SJSA1 (cell line): ENCODE measurements around the gene HOMER1. TPM values are rescaled to one million over a fixed set of nuclear protein-coding genes. Genes with fewer than 3 reads are reported as not detected.

Experiments used
- DNase-seq, 2 experiments: peaks; one replicate each; pipeline ENCODE4 v3.0.0-alpha.2; 2015 to 2020; ENCODE audit warnings: low spot score in 2 of 2, low read depth in 1 of 2
- H3K27ac ChIP-seq: fragments of 250-450 bp; sonication (Bioruptor Pico); 2 replicates; pipeline ENCODE4 v1.5.1; 2020; ENCODE audit warnings: mild to moderate bottlenecking, moderate library complexity
- H3K27me3 ChIP-seq: fragments of 250-450 bp; sonication (Bioruptor Pico); replicated peaks from 2 replicates; pipeline ENCODE4 v1.5.1; 2020; ENCODE audit warnings: mild to moderate bottlenecking, moderate library complexity
- H3K36me3 ChIP-seq: fragments of 250-450 bp; sonication (Bioruptor Pico); 2 replicates; pipeline ENCODE4 v1.5.1; 2020; ENCODE audit warnings: mild to moderate bottlenecking
- H3K4me1 ChIP-seq: fragments of 250-450 bp; sonication (Bioruptor Pico); replicated peaks from 2 replicates; pipeline ENCODE4 v1.6.1; 2021; ENCODE audit warnings: mild to moderate bottlenecking
- H3K4me3 ChIP-seq: fragments of 250-450 bp; sonication (Bioruptor Pico); 2 replicates; pipeline ENCODE4 v1.5.1; 2020; ENCODE audit warnings: mild to moderate bottlenecking
- H3K9me3 ChIP-seq: fragments of 250-450 bp; sonication (Bioruptor Pico); replicated peaks from 2 replicates; pipeline ENCODE4 v1.5.1; 2020; ENCODE audit warnings: mild to moderate bottlenecking
- total RNA-seq: library from RNA; depleted of rRNA; stranded (reverse); fragments of >200 nt; shearing (Covaris generic); gene quantifications from 2 replicates; pipeline ENCODE4 v1.2.3, GENCODE V29; 2014

The HOMER1 gene
- total RNA-seq, 1 experiment from 2014 or later = 10.7 TPM

GRCh38 chr5:79456890-79457583 is 56.9 kb downstream of the HOMER1 start:
- H3K27me3 ChIP-seq = no peaks in the 10 kb centered on the region
- H3K36me3 ChIP-seq = peaks cover 2% of the 10 kb centered on the region; the same call in 1 of the 2 replicates
- H3K4me3 ChIP-seq = no peak overlapping the region
- no peaks in the 10 kb centered on the region for H3K9me3 ChIP-seq
- H3K4me1 ChIP-seq = no peaks in the 10 kb centered on the region
- no peak overlapping the region for H3K27ac ChIP-seq
- no peak for DNase-seq

- Histone ChIP-seq H3K9me3 (no peaks in the 10 kb centered on the region), H3K36me3 (peaks cover 2% of the 10 kb centered on the region; the same call in 1 of the 2 replicates), H3K27me3 (no peaks in the 10 kb centered on the region), H3K27ac (no peak overlapping the region), H3K4me1 (no peaks in the 10 kb centered on the region), H3K4me3 (no peak overlapping the region)
- no peak for DNase-seq
Observed at GRCh38 chr5:79456400-79456799, 57.5 kb downstream of the HOMER1 start.

DNA sequence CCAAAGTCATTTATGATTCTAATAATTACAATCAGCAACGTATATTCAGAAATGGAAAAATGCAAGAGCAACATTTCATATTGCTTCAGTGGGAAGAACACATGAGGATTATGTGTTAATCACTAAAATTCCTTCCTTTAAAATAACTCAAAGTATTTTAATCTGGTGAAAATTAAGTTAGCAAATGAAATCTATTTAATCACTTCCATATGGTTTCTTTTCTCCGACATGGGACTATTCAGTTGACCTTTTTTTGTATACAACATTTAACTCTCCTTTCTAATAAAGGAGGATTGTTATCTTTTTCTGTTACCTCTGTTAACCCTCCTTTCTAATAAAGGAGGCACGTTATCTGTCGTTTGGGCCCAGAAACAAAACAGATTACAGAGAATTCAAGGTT is 59.9 kb downstream of the HOMER1 start:
- DNase-seq = no peak
- Histone ChIP-seq H3K36me3 (peaks cover 7% of the 10 kb centered on the region; the same call in 1 of the 2 replicates), H3K4me1 (peaks cover 5% of the 10 kb centered on the region), H3K9me3 (no peaks in the 10 kb centered on the region), H3K4me3 (no peak overlapping the region), H3K27me3 (no peaks in the 10 kb centered on the region), H3K27ac (no peak overlapping the region)

GRCh38 chr5:79448336-79448735 is 65.6 kb downstream of the HOMER1 start:
- DNase-seq = peak in 1 of 2 experiments; percentile 80
- H3K27me3 ChIP-seq = no peaks in the 10 kb centered on the region
- no peak overlapping the region for H3K4me3 ChIP-seq
- H3K4me1 ChIP-seq = peaks cover 22% of the 10 kb centered on the region
- H3K36me3 ChIP-seq = 0 out of 2 replicates have a peak, but pooled peaks cover 4% of the 10 kb centered on the region
- H3K27ac ChIP-seq = peak overlapping the region; percentile 75
- H3K9me3 ChIP-seq = no peaks in the 10 kb centered on the region

DNA sequence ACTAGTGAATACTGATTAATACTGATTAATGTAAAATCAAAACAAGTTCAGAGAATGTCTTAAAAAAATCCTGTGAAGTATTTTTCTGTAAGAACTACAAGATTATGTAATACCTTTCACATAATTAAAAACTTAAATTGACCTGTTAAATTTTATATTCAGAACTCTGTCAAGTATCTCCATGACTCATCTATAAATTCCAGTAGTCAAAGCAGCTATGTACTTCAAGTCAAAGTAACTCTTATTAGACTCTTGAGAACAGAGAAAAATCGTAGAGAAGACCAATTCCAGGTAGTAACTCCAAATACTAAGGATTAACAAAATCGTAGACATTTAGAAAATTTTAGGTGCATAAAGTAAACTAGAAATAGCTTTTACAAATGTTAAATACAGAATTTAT is 77.1 kb downstream of the HOMER1 start:
- no peak overlapping the region for H3K27ac ChIP-seq
- no peak for DNase-seq

GRCh38 chr5:79436224-79436623 is 77.7 kb downstream of the HOMER1 start:
- no peak overlapping the region for H3K27ac ChIP-seq
- DNase-seq = no peak
- H3K4me3 ChIP-seq = no peak overlapping the region
- H3K36me3 ChIP-seq = no peaks in the 10 kb centered on the region
- H3K27me3 ChIP-seq = no peaks in the 10 kb centered on the region
- H3K4me1 ChIP-seq = no peaks in the 10 kb centered on the region
- no peaks in the 10 kb centered on the region for H3K9me3 ChIP-seq

More for the DNA sequence above, 77.1 kb downstream of the HOMER1 start:
- no peak overlapping the region for H3K4me3 ChIP-seq
- H3K9me3 ChIP-seq = no peaks in the 10 kb centered on the region
- no peaks in the 10 kb centered on the region for H3K27me3 ChIP-seq
- no peaks in the 10 kb centered on the region for H3K36me3 ChIP-seq
- no peaks in the 10 kb centered on the region for H3K4me1 ChIP-seq

GRCh38 chr5:79430196-79430595 is 83.7 kb downstream of the HOMER1 start:
- H3K4me1 ChIP-seq = no peaks in the 10 kb centered on the region

DNA sequence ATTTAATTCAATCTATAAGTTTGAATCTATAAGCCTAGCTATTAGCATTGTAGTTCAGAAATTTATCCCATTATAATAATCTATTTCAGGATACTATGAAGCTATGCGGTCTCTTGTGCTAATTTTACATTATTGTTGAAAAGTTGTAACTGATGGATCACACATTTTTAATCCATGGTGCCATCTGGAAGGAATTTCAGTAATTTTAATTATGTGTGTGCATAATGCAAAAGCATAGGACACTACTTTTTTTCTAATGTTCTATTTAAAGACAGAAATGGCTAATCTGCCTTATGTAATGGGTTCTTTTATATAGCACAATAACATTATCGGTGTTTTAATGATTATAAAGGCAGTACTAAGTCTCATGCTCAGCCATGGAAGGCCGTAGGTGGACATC is 90.6 kb downstream of the HOMER1 start:
- no peak for DNase-seq
- H3K36me3 ChIP-seq = no peaks in the 10 kb centered on the region
- no peaks in the 10 kb centered on the region for H3K9me3 ChIP-seq
- no peak overlapping the region for H3K27ac ChIP-seq
- no peak overlapping the region for H3K4me3 ChIP-seq
- H3K27me3 ChIP-seq = no peaks in the 10 kb centered on the region
- no peaks in the 10 kb centered on the region for H3K4me1 ChIP-seq

More at GRCh38 chr5:79430196-79430595, 83.7 kb downstream of the HOMER1 start:
- no peak for DNase-seq
- H3K27me3 ChIP-seq = no peaks in the 10 kb centered on the region
- no peak overlapping the region for H3K27ac ChIP-seq
- H3K9me3 ChIP-seq = no peaks in the 10 kb centered on the region
- H3K4me3 ChIP-seq = no peak overlapping the region
- no peaks in the 10 kb centered on the region for H3K36me3 ChIP-seq

- H3K9me3 ChIP-seq = no peaks in the 10 kb centered on the region
- H3K4me3 ChIP-seq = no peak overlapping the region
- H3K4me1 ChIP-seq = no peaks in the 10 kb centered on the region
- no peaks in the 10 kb centered on the region for H3K27me3 ChIP-seq
- no peak for DNase-seq
- no peaks in the 10 kb centered on the region for H3K36me3 ChIP-seq
- no peak overlapping the region for H3K27ac ChIP-seq
Observed at GRCh38 chr5:79420248-79420647, 93.7 kb downstream of the HOMER1 start.

DNA sequence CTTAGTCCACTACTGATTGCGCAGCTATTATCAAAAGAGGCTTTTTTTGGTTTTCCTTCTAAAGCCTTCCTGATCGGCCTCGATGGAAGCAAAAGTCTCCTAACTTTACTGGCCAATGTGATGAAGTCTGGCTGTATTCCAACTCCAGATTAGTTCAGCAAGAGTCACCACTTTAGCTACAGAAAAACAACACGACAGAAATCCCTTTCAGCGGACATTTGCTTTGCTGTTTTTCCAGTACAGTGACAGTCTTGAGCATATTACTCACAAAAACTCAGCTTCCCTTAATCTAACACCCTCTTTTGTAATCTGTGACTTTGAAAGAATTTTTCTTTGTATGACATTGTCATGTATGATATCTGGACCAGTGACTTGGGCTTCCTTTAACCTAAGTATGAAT is 95.7 kb downstream of the HOMER1 start:
- no peak overlapping the region for H3K27ac ChIP-seq
- no peaks in the 10 kb centered on the region for H3K9me3 ChIP-seq
- no peak overlapping the region for H3K4me3 ChIP-seq
- H3K4me1 ChIP-seq = no peaks in the 10 kb centered on the region
- no peaks in the 10 kb centered on the region for H3K36me3 ChIP-seq
- DNase-seq = no peak
- no peaks in the 10 kb centered on the region for H3K27me3 ChIP-seq

DNA sequence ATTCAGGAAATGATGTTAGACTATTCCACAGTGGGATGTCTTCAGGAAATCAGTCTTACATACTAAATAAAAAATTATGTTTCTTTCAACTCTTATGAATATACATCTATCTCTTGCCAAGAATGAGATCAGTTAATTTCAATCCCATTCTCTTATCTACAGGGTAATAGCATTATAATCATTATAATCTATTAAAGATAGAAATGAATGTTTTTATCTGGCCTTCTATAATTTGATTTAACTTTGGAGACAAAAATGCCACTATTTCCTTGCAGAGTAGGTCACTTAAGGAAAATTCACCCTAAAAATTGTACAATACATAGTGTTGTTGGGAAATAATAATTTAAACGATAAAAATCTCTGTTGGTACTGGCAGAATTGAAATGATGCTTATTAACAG is 96.4 kb downstream of the HOMER1 start:
- no peaks in the 10 kb centered on the region for H3K36me3 ChIP-seq
- no peak for DNase-seq
- no peaks in the 10 kb centered on the region for H3K9me3 ChIP-seq
- H3K4me3 ChIP-seq = no peak overlapping the region
- H3K4me1 ChIP-seq = no peaks in the 10 kb centered on the region
- H3K27me3 ChIP-seq = no peaks in the 10 kb centered on the region
- H3K27ac ChIP-seq = no peak overlapping the region

GRCh38 chr5:79416499-79416898 is 97.4 kb downstream of the HOMER1 start:
- no peak for DNase-seq
- Histone ChIP-seq H3K27ac (no peak overlapping the region), H3K36me3 (no peaks in the 10 kb centered on the region), H3K9me3 (no peaks in the 10 kb centered on the region), H3K4me3 (no peak overlapping the region), H3K4me1 (no peaks in the 10 kb centered on the region), H3K27me3 (no peaks in the 10 kb centered on the region)

DNA sequence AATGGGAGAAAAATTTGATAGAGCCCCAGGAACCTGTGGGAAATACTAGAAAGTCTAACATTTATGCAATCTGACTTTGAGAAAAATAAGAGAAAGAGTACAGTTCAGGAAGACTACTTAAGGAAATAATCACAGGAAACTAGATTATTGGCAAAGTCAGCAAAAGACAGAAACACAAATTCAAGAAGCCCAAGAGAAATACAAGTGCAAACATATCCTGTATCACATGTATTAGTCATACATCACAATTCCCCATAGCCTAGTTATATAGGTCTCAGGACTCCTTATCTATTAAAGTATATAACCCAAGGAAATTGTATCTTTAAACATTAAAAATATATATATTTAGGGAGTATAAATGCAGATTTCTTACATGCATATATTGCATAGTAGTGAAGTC is 100.8 kb downstream of the HOMER1 start:
- Histone ChIP-seq H3K9me3 (no peaks in the 10 kb centered on the region), H3K4me3 (no peak overlapping the region), H3K4me1 (no peaks in the 10 kb centered on the region), H3K27ac (no peak overlapping the region), H3K36me3 (no peaks in the 10 kb centered on the region), H3K27me3 (no peaks in the 10 kb centered on the region)
- no peak for DNase-seq

- Histone ChIP-seq H3K27me3 (no peaks in the 10 kb centered on the region), H3K4me1 (no peaks in the 10 kb centered on the region), H3K36me3 (no peaks in the 10 kb centered on the region), H3K9me3 (no peaks in the 10 kb centered on the region), H3K27ac (no peak overlapping the region), H3K4me3 (no peak overlapping the region)
- DNase-seq = no peak
Observed at GRCh38 chr5:79408028-79408427, 105.9 kb downstream of the HOMER1 start.

- H3K27me3 ChIP-seq = no peaks in the 10 kb centered on the region
- DNase-seq = no peak
Observed at GRCh38 chr5:79407591-79407990, 106.3 kb downstream of the HOMER1 start.

More at GRCh38 chr5:79407591-79407990, 106.3 kb downstream of the HOMER1 start:
- H3K4me1 ChIP-seq = no peaks in the 10 kb centered on the region
- H3K27ac ChIP-seq = no peak overlapping the region
- H3K36me3 ChIP-seq = no peaks in the 10 kb centered on the region
- H3K9me3 ChIP-seq = no peaks in the 10 kb centered on the region
- H3K4me3 ChIP-seq = no peak overlapping the region
